GM12878 (cell line): Measurements from ENCODE around the gene TGFBRAP1. TPM values are rescaled to one million over a fixed set of nuclear protein-coding genes. Genes with fewer than 3 reads are reported as not detected.

Source experiments
- ATAC-seq: fragments of 200-7000 bp; cut with Tn5 transposase; 3 replicates; pipeline ENCODE4 v1.9.1; 2020; ENCODE audit warnings: mild to moderate bottlenecking, moderate library complexity
- BruUV-seq: library from RNA; stranded (reverse); fragments of 400-500 nt; replicated peaks from 2 replicates; lab custom pipeline; 2021; lab: Mats Ljungman, UMichigan
- CTCF ChIA-PET: fragments of 300-600 bp; sonication (Branson Sonifier 250); formaldehyde crosslinking; extraction: SDS; loops from one replicate; lab custom pipeline; 2021; ENCODE audit warnings: inconsistent platforms; lab: Yijun Ruan, JAX
- POLR2A ChIA-PET: fragments of 350-600 bp; formaldehyde crosslinking; extraction: SDS; loops from one replicate; lab custom pipeline; 2021; ENCODE audit warnings: inconsistent platforms; lab: Charles Lee
- RAD21 ChIA-PET: fragments of 300-600 bp; sonication (Branson Sonifier 250); formaldehyde crosslinking; loops from one replicate; lab custom pipeline; 2023; ENCODE audit warnings: antibody characterized with exemption; ENCODE audit not compliant: unreplicated experiment; lab: Charles Lee
- SMC1A ChIA-PET: fragments of 300-600 bp; sonication (Branson Sonifier 250); formaldehyde crosslinking; loops from one replicate; lab custom pipeline; 2023; ENCODE audit not compliant: unreplicated experiment, uncharacterized antibody; lab: Charles Lee
- DNase-seq: peaks from one replicate; pipeline ENCODE4 v3.0.0-alpha.2; 2011; ENCODE audit warnings: low read depth, low spot score
- FAIRE-seq: peaks from 3 replicates; lab custom pipeline; 2011; peaks lifted over from hg19 to GRCh38; lab: Jason Lieb, UNC
- H2AFZ ChIP-seq: 2 replicates; pipeline ENCODE4 v1.6.0; 2011; ENCODE audit warnings: low read depth, low read length, control low read depth; ENCODE audit not compliant: control insufficient read depth
- H3K27ac ChIP-seq: 2 replicates; pipeline ENCODE4 v1.5.1; 2011; ENCODE audit warnings: control low read depth; ENCODE audit not compliant: control insufficient read depth, insufficient read depth
- H3K27me3 ChIP-seq, 2 experiments: replicated peaks in 1 of 2; 2 replicates each; pipeline versions ENCODE4 v1.6.0 to v1.6.1; 2011; ENCODE audit warnings: low read length in 1 of 2; ENCODE audit not compliant: control insufficient read depth in 2 of 2, insufficient read depth in 2 of 2
- H3K36me3 ChIP-seq, 2 experiments: 2 replicates each; pipeline ENCODE4 v1.5.1; 2011; ENCODE audit warnings: low read length in 1 of 2; ENCODE audit not compliant: control insufficient read depth in 2 of 2, insufficient read depth in 2 of 2
- H3K4me1 ChIP-seq: 2 replicates; pipeline ENCODE4 v1.6.1; 2011; ENCODE audit warnings: mild to moderate bottlenecking, low read length, moderate library complexity, mixed read lengths; ENCODE audit not compliant: control insufficient read depth, insufficient read depth
- H3K4me2 ChIP-seq: 2 replicates; pipeline ENCODE4 v1.6.0; 2011; ENCODE audit warnings: control low read depth; ENCODE audit not compliant: control insufficient read depth, insufficient read depth
- H3K4me3 ChIP-seq: fragments of 200-600 bp; sonication (generic); 2 replicates; pipeline ENCODE4 v1.5.1; 2016
- H3K79me2 ChIP-seq: 2 replicates; pipeline ENCODE4 v1.6.0; 2011; ENCODE audit warnings: low read length; ENCODE audit not compliant: control insufficient read depth, insufficient read depth
- H3K9ac ChIP-seq: 2 replicates; pipeline ENCODE4 v1.8.0; 2011; ENCODE audit warnings: low read length, control low read depth, mixed read lengths; ENCODE audit not compliant: control insufficient read depth, insufficient read depth
- H3K9me3 ChIP-seq: replicated peaks from 3 replicates; pipeline ENCODE4 v1.5.1; 2011; ENCODE audit warnings: mild to moderate bottlenecking, low read length; ENCODE audit not compliant: control insufficient read depth, insufficient read depth
- H4K20me1 ChIP-seq: 2 replicates; pipeline ENCODE4 v1.6.0; 2011; ENCODE audit not compliant: control insufficient read depth, insufficient read depth
- EED ChIP-seq: sonication (generic); IDR thresholded peaks from 2 replicates; pipeline ENCODE4 v1.6.1; 2016; ENCODE audit warnings: antibody characterized with exemption, low read depth
- EP300 ChIP-seq, 2 experiments: fragments of 150-350 bp in 1 of 2; IDR thresholded peaks; 2 replicates each; pipeline ENCODE4 v1.6.1; 2011 to 2012; ENCODE audit warnings: low read depth in 2 of 2, low read length in 2 of 2, borderline replicate concordance in 1 of 2, improper control_type of control experiment in 1 of 2, inconsistent platforms in 1 of 2; ENCODE audit not compliant: control insufficient read depth in 1 of 2
- GABPA ChIP-seq: IDR thresholded peaks from 2 replicates; pipeline ENCODE4 v1.6.1; 2014; ENCODE audit warnings: antibody characterized with exemption, low read depth, mild to moderate bottlenecking, inconsistent platforms
- SREBF1 ChIP-seq: IDR thresholded peaks from 2 replicates; pipeline ENCODE4 v1.6.1; 2012; ENCODE audit warnings: mild to moderate bottlenecking, low read length
- WGBS: methylation state at CpG from one replicate; pipeline ENCODE4 v1.1.6; 2016; ENCODE audit warnings: low lambda C conversion rate; ENCODE audit not compliant: insufficient replicate concordance, insufficient coverage; ENCODE audit errors: missing lambda C conversion rate; 5-methylcytosine and 5-hydroxymethylcytosine counted together
- in situ Hi-C: fragments of 300-500 bp; cut with MboI; formaldehyde crosslinking; loops from 9 replicates; pipeline ENCODE4 v1.14.3; 2018; ENCODE audit warnings: mixed read lengths
- intact Hi-C: fragments of 100-400 bp; cut with micrococcal nuclease; formaldehyde crosslinking; loops from one replicate; pipeline ENCODE4 v1.14.2; 2022; ENCODE audit not compliant: unreplicated experiment
- polyA plus RNA-seq, 11 experiments: library from polyadenylated mRNA; depleted of rRNA in 4 of 11; unstranded in 6 of 11; stranded (reverse) in 5 of 11; fragments of >200 nt; fragmentation: Nextera tagmentation in 4 of 11; fragmentation: Illumina TruSeq in 1 of 11; extraction: Ambion mirVana in 4 of 11; extraction: Trizol in 1 of 11; gene quantifications; 1 replicate in 1 of 11; 2 replicates in 10 of 11; pipeline versions ENCODE4 v1.2.1 to v1.2.3, GENCODE V29; 2011 to 2016; ENCODE audit warnings: inconsistent platforms in 2 of 11, missing spikeins in 2 of 11, low read depth in 1 of 11
- total RNA-seq, 4 experiments: library from RNA; depleted of rRNA in 3 of 4; stranded (reverse); fragments of >200 nt in 3 of 4; fragmentation: Illumina TruSeq in 1 of 4; extraction: Trizol in 1 of 4; gene quantifications; 2 replicates each; pipeline versions ENCODE4 v1.2.1 to v1.2.3, GENCODE V29; 2013 to 2021
- TF ChIP-seq, protein P1 (sequence below): fragments of 450-650 bp; formaldehyde crosslinking; IDR thresholded peaks from 2 replicates; pipeline ENCODE4 v1.4.0; 2020; ENCODE audit warnings: mild to moderate bottlenecking, moderate library complexity
- TF ChIP-seq, protein P2 (sequence below): fragments of 450-650 bp; IDR thresholded peaks from 2 replicates; pipeline ENCODE4 v1.6.1; 2017; ENCODE audit warnings: mild to moderate bottlenecking
- TF ChIP-seq, protein P3 (sequence below): IDR thresholded peaks from 2 replicates; pipeline ENCODE4 v1.6.1; 2012; ENCODE audit warnings: low read length, inconsistent platforms

The TGFBRAP1 gene
- total and polyA plus RNA-seq, 10 of the 15 experiments (the other 5 are each of a cell fraction or from before 2014, with no cell fraction given) = 7.9 to 37.4 (median 23.7) TPM

DNA sequence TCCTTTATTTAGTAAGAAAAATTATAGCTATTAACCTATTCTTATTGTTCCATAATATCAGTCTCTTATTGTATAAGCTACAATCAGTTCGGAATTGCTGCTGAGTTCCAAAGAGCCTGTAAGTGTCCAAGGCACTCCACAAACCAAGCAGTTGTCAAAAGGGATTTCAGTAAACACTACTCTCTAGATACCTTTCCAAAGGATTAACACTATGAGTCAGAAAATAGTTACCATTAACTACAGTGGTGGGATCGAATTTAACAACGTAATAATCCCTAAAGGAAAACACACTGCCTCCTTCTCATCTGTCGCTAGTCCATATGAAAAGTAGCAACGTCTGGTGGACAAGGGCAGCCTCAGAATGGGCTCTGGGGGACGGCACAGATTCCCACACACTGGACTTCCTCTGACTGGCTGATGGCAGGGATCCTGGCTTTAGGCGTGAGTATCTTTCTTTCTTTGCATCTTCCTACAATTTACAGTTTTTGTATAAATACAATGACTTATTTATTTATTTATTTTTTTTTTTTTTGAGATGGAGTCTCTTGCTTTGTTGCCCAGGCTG is 8.8 kb downstream of the TGFBRAP1 start:
- DNase-seq (no peak), FAIRE-seq (no peak), ATAC-seq (no peak)
- Histone ChIP-seq H3K27me3 (no peaks in the 10 kb centered on the region), H3K4me3 (no peak overlapping the region), H3K9ac (no peak overlapping the region), H2AFZ (no peak overlapping the region), H4K20me1 (no peaks in the 10 kb centered on the region), H3K9me3 (no peaks in the 10 kb centered on the region; the same call in 2 of the 3 replicates), H3K79me2 (peaks cover 77% of the 10 kb centered on the region), H3K4me2 (no peak overlapping the region), H3K27ac (no peak overlapping the region), H3K36me3 (peaks cover 0 to 5% of the 10 kb centered on the region in 2 experiments; a peak in 2 of 4 replicates), H3K4me1 (peaks cover 32% of the 10 kb centered on the region)
- in situ Hi-C loops (no loop called here), intact Hi-C loops (no loop called here)
- ChIA-PET POLR2A (interaction anchor here (1.3 kb wide), 1 partner anchor 10 kb away, joined by 4 read pairs; no protein-coding TSS in a partner anchor), SMC1A (interaction anchor here (0.7 to 1.2 kb wide), 3 partner anchors 8 to 22 kb away, joined by 3 to 4 read pairs (median 3); no protein-coding TSS in a partner anchor), CTCF (interaction anchor here (1.0 to 1.1 kb wide), 2 partner anchors 10 to 33 kb away, joined by 4 to 5 read pairs; no protein-coding TSS in a partner anchor), RAD21 (no interaction called here)
- no TSS peak for BruUV-seq
- TF ChIP-seq GABPA (no peak), EED (no peak)
- WGBS = 75% methylated on average over 7 of the region's 7 CpGs

DNA sequence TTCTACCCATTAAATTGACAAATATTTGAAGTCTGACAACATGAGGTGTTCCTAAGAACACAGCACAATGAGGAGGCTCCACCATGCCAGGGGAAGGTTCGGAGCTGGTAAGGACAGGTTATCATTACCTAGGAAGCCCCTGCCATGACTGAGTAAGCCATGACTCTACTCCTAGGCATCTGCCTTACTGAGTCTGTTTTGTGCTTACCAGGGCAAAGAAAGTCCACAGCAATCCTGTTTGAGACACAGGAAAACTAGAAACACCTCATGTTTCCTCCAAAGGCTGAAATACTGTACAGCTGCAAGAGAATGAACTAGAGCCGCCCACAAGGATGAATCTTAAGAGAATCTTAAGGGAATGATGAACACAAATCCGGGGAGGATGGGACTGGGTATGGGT is 11.6 kb downstream of the TGFBRAP1 start:
- Histone ChIP-seq H3K4me1 (peaks cover 22% of the 10 kb centered on the region), H2AFZ (no peak overlapping the region), H3K4me2 (no peak overlapping the region), H3K4me3 (no peak overlapping the region), H3K79me2 (peaks cover 71% of the 10 kb centered on the region), H3K9me3 (no peaks in the 10 kb centered on the region; the same call in 1 of the 3 replicates), H3K27ac (no peak overlapping the region), H3K9ac (no peak overlapping the region), H3K27me3 (no peaks in the 10 kb centered on the region), H3K36me3 (no peaks in the 10 kb centered on the region; a peak in 1 of 4 replicates), H4K20me1 (no peaks in the 10 kb centered on the region)
- ATAC-seq = no peak
- BruUV-seq = no TSS peak
- CTCF ChIA-PET = interaction anchor here (0.8 to 1.6 kb wide), 2 partner anchors 18 to 30 kb away, joined by 4 read pairs; no protein-coding TSS in a partner anchor
- 98% methylated on average over 3 of the region's 3 CpGs for WGBS
- no peak for DNase-seq
- intact Hi-C loops (no loop called here), in situ Hi-C loops (no loop called here)
- RAD21 ChIA-PET = no interaction called here
- POLR2A ChIA-PET = interaction anchor here (0.7 kb wide), 1 partner anchor 11 kb away, joined by 3 read pairs; no protein-coding TSS in a partner anchor
- no peak for FAIRE-seq
- SMC1A ChIA-PET = interaction anchor here (3.0 kb wide), 1 partner anchor 10 kb away, joined by 8 read pairs; no protein-coding TSS in a partner anchor
- TF ChIP-seq SREBF1 (no peak), GABPA (no peak), EP300 (IDR thresholded peaks at IDR 0.05; ENCODE audit: borderline replicate concordance in 1 of 2, control insufficient read depth in 1 of 2, low read depth in 2 of 2, low read length in 2 of 2) (no peak)
- TF ChIP-seq, protein P1, sequence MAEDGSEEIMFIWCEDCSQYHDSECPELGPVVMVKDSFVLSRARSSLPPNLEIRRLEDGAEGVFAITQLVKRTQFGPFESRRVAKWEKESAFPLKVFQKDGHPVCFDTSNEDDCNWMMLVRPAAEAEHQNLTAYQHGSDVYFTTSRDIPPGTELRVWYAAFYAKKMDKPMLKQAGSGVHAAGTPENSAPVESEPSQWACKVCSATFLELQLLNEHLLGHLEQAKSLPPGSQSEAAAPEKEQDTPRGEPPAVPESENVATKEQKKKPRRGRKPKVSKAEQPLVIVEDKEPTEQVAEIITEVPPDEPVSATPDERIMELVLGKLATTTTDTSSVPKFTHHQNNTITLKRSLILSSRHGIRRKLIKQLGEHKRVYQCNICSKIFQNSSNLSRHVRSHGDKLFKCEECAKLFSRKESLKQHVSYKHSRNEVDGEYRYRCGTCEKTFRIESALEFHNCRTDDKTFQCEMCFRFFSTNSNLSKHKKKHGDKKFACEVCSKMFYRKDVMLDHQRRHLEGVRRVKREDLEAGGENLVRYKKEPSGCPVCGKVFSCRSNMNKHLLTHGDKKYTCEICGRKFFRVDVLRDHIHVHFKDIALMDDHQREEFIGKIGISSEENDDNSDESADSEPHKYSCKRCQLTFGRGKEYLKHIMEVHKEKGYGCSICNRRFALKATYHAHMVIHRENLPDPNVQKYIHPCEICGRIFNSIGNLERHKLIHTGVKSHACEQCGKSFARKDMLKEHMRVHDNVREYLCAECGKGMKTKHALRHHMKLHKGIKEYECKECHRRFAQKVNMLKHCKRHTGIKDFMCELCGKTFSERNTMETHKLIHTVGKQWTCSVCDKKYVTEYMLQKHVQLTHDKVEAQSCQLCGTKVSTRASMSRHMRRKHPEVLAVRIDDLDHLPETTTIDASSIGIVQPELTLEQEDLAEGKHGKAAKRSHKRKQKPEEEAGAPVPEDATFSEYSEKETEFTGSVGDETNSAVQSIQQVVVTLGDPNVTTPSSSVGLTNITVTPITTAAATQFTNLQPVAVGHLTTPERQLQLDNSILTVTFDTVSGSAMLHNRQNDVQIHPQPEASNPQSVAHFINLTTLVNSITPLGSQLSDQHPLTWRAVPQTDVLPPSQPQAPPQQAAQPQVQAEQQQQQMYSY (CRISPR knock-in tag) = no peak
- TF ChIP-seq, protein P2, sequence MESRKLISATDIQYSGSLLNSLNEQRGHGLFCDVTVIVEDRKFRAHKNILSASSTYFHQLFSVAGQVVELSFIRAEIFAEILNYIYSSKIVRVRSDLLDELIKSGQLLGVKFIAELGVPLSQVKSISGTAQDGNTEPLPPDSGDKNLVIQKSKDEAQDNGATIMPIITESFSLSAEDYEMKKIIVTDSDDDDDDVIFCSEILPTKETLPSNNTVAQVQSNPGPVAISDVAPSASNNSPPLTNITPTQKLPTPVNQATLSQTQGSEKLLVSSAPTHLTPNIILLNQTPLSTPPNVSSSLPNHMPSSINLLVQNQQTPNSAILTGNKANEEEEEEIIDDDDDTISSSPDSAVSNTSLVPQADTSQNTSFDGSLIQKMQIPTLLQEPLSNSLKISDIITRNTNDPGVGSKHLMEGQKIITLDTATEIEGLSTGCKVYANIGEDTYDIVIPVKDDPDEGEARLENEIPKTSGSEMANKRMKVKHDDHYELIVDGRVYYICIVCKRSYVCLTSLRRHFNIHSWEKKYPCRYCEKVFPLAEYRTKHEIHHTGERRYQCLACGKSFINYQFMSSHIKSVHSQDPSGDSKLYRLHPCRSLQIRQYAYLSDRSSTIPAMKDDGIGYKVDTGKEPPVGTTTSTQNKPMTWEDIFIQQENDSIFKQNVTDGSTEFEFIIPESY = no peak
- TF ChIP-seq, protein P3, sequence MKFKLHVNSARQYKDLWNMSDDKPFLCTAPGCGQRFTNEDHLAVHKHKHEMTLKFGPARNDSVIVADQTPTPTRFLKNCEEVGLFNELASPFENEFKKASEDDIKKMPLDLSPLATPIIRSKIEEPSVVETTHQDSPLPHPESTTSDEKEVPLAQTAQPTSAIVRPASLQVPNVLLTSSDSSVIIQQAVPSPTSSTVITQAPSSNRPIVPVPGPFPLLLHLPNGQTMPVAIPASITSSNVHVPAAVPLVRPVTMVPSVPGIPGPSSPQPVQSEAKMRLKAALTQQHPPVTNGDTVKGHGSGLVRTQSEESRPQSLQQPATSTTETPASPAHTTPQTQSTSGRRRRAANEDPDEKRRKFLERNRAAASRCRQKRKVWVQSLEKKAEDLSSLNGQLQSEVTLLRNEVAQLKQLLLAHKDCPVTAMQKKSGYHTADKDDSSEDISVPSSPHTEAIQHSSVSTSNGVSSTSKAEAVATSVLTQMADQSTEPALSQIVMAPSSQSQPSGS = no peak
